BJ (cell line): Measurements from ENCODE around the gene PLXNB1. TPM values are rescaled to one million over a fixed set of nuclear protein-coding genes. Genes with fewer than 3 reads are reported as not detected.

Experiments used
- CTCF ChIA-PET: fragments of 350-600 bp; formaldehyde crosslinking; extraction: SDS; loops from one replicate; lab custom pipeline; 2021; ENCODE audit warnings: antibody characterized with exemption, inconsistent platforms; lab: Yijun Ruan, JAX
- POLR2A ChIA-PET: fragments of 300-600 bp; sonication (Branson Sonifier 250); formaldehyde crosslinking; extraction: SDS; loops from one replicate; lab custom pipeline; 2021; ENCODE audit warnings: antibody characterized with exemption; lab: Charles Lee
- DNase-seq: peaks from one replicate; pipeline ENCODE4 v3.0.0-alpha.2; 2011; ENCODE audit warnings: low read depth
- H3K27me3 ChIP-seq: 2 replicates; pipeline ENCODE4 v1.6.0; 2011; ENCODE audit warnings: low read length; ENCODE audit not compliant: control insufficient read depth, insufficient read depth
- H3K36me3 ChIP-seq: 2 replicates; pipeline ENCODE4 v1.5.1; 2011; ENCODE audit warnings: low read length; ENCODE audit not compliant: control insufficient read depth, insufficient read depth
- H3K4me3 ChIP-seq: 2 replicates; pipeline ENCODE4 v1.5.1; 2011; ENCODE audit warnings: low read depth, mild to moderate bottlenecking, control low read depth, low read length
- CTCF ChIP-seq: IDR thresholded peaks from 2 replicates; pipeline ENCODE4 v1.5.1; 2011; ENCODE audit warnings: low read depth, mild to moderate bottlenecking, control low read depth, inconsistent platforms, low read length, moderate library complexity; ENCODE audit not compliant: insufficient read depth
- polyA plus RNA-seq: library from polyadenylated mRNA; depleted of rRNA; stranded (reverse); fragments of >200 nt; gene quantifications from 2 replicates; pipeline ENCODE4 v1.2.3, GENCODE V29; 2011

The PLXNB1 gene
- polyA plus RNA-seq, 1 experiment: 26.3 TPM

- Histone ChIP-seq H3K27me3 (no peaks in the 10 kb centered on the region), H3K36me3 (peaks cover 3% of the 10 kb centered on the region; the same call in 1 of the 2 replicates), H3K4me3 (no peak overlapping the region)
- no peak for TF ChIP-seq CTCF
- ChIA-PET POLR2A (interaction anchor here (0.6 kb wide), 1 partner anchor 15 kb away, joined by 3 read pairs; no protein-coding TSS in a partner anchor), CTCF (interaction anchor here (1.5 to 4.8 kb wide), 4 partner anchors 9 to 172 kb away, joined by 3 to 40 read pairs (median 6); no protein-coding TSS in a partner anchor)
- no peak for DNase-seq
Measured at GRCh38 chr3:48445277-48445882, 15.5 kb upstream of the PLXNB1 start.

DNA sequence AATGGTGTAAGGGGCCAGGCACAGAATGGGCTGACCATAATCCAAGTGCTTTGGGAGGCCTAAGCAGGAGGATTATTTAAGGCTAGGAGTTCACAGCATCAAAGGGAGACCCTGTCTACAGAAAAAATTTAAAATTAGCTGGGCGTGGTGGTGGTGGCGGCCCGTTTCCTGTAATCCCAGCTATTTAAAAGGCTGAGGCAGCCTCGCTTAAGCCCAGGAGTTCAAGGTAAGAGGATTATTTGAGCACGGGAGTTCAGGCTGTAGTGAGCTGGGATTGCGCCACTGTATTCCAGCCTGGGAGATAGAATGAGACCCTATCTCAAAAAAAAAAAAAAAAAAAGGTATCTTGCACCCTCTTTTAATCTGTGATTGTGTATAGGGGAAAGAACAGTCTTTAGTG lies 12.1 kb upstream of the PLXNB1 start:
- ChIA-PET POLR2A (interaction anchor here (1.0 kb wide), 1 partner anchor 115 kb away, joined by 3 read pairs; the partner anchor contains the start of gene PFKFB4), CTCF (interaction anchor here (3.7 kb wide), 1 partner anchor 41 kb away, joined by 39 read pairs; no protein-coding TSS in a partner anchor)
- Histone ChIP-seq H3K36me3 (peaks cover 3% of the 10 kb centered on the region; the same call in 1 of the 2 replicates), H3K27me3 (no peaks in the 10 kb centered on the region), H3K4me3 (no peak overlapping the region)
- TF ChIP-seq CTCF: no peak
- no peak for DNase-seq

GRCh38 chr3:48440590-48440958 lies 10.7 kb upstream of the PLXNB1 start:
- CTCF ChIA-PET: interaction anchor here (0.9 to 3.7 kb wide), 9 partner anchors 10 to 246 kb away, joined by 3 to 39 read pairs (median 6); no protein-coding TSS in a partner anchor
- Histone ChIP-seq H3K4me3 (peak overlapping the region; percentile 68), H3K27me3 (no peaks in the 10 kb centered on the region), H3K36me3 (peaks cover 3% of the 10 kb centered on the region; the same call in 1 of the 2 replicates)
- no peak for TF ChIP-seq CTCF
- POLR2A ChIA-PET: no interaction called here
- no peak for DNase-seq

DNA sequence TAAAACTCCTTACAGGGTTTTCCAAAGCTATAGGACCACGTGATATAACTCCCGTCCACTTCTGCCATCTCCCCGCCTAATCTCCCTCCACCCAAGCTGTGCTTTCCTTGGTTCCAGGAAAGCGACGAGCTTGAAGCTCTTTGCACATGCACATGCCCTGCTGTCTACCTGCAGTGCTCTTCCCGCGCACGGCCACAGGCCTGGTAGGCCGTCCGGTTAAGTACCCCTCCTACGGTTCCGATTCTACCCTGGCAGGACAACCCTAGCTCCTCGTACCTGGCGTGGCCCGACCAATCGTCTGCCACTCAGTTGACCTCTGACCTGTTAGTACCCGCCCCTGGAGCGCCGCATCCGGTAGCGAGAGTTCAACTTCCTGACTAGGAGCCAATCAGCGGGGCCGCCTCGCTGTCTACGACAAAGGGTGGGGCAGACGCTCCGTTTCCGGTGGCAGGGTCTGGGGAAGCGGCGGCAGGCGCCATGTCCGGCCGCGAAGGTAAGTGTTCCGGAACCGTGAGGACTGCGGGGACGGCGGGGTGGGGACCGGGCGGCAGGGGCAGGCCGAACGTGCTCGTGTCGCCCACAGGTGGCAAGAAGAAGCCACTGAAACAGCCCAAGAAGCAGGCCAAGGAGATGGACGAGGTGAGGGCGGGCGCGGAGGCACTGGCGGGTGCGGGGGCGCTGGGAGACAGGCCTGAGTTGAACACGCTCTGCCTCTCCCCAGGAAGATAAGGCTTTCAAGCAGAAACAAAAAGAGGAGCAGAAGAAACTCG lies 10.1 kb upstream of the PLXNB1 start, which contains the start of the genes CCDC51 and TMA7:
Gene CCDC51 (minus strand): TSS at position 300 of the 770 bp plus-strand sequence. CDS start 4,991 bp downstream, outside the sequence.
Gene TMA7 (plus strand): TSS at position 438 of the 770 bp plus-strand sequence. CDS start 40 bp downstream, at position 478.
- ChIA-PET CTCF (interaction anchor here (0.6 to 3.7 kb wide), 15 partner anchors 9 to 508 kb away, joined by 3 to 39 read pairs (median 4); no protein-coding TSS in a partner anchor), POLR2A (no interaction called here)
- peak within 1 kb of the TSS; percentile 68 for H3K4me3 ChIP-seq
- H3K36me3 ChIP-seq: peaks cover 3% of the 10 kb centered on the region; the same call in 1 of the 2 replicates
- peak; percentile 77 for DNase-seq
- TF ChIP-seq CTCF: no peak
- no peaks in the 10 kb centered on the region for H3K27me3 ChIP-seq
